ENCODE results near the gene TEX261.

DNA sequence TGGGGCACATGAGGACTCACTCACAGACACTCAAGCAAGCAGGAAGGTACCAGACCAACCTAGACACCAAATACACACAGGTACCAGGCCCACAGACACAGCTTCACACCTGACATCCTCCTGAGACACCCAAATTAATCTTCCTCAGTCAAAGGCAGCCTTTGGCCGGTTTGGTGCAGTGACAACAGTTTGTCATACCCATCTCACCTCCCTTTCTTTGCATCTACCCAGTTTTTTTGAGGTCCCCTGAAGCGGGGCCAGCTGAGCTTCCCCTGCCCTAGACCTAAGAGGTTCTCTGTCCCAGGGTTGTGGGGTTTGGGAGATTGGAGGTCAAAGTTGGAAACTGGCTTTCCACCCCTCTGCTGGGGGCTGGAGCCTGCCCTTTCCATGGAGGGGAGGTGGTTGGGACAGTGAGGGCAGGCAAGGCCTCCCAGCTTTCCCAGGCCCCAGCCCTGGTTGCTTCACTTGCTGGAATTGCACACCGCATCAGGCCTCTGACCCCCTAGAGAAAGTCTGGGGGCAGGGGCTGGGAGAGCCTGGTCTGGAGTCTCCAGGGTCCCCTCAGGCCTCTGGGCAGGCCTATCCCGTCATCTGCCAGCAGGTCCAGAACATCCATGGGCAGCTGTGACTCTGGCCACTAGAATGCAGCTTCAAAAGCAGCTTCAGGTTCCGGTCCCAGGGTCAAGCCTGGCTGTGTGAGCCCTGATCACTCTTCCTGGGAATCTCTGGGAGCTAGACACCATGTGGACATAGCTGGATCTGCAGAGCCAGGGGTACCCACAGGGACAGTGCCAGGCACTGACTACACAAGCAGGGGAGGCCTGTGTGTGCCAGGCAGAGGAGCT, 12.5 kb upstream of the TEX261 start:
- TF ChIP-seq STAT1 (IDR thresholded peaks at IDR 0.05; ENCODE audit: unreplicated experiment): no peak
- TF ChIP-seq, protein P1, sequence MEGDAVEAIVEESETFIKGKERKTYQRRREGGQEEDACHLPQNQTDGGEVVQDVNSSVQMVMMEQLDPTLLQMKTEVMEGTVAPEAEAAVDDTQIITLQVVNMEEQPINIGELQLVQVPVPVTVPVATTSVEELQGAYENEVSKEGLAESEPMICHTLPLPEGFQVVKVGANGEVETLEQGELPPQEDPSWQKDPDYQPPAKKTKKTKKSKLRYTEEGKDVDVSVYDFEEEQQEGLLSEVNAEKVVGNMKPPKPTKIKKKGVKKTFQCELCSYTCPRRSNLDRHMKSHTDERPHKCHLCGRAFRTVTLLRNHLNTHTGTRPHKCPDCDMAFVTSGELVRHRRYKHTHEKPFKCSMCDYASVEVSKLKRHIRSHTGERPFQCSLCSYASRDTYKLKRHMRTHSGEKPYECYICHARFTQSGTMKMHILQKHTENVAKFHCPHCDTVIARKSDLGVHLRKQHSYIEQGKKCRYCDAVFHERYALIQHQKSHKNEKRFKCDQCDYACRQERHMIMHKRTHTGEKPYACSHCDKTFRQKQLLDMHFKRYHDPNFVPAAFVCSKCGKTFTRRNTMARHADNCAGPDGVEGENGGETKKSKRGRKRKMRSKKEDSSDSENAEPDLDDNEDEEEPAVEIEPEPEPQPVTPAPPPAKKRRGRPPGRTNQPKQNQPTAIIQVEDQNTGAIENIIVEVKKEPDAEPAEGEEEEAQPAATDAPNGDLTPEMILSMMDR (conservative IDR thresholded peaks at IDR 0.05; ENCODE audit: low read depth in 2 of 2): no peak
- TF ChIP-seq POLR2AphosphoS5 (IDR thresholded peaks at IDR 0.05; ENCODE audit: low read depth): no peak
- TF ChIP-seq, protein P2, sequence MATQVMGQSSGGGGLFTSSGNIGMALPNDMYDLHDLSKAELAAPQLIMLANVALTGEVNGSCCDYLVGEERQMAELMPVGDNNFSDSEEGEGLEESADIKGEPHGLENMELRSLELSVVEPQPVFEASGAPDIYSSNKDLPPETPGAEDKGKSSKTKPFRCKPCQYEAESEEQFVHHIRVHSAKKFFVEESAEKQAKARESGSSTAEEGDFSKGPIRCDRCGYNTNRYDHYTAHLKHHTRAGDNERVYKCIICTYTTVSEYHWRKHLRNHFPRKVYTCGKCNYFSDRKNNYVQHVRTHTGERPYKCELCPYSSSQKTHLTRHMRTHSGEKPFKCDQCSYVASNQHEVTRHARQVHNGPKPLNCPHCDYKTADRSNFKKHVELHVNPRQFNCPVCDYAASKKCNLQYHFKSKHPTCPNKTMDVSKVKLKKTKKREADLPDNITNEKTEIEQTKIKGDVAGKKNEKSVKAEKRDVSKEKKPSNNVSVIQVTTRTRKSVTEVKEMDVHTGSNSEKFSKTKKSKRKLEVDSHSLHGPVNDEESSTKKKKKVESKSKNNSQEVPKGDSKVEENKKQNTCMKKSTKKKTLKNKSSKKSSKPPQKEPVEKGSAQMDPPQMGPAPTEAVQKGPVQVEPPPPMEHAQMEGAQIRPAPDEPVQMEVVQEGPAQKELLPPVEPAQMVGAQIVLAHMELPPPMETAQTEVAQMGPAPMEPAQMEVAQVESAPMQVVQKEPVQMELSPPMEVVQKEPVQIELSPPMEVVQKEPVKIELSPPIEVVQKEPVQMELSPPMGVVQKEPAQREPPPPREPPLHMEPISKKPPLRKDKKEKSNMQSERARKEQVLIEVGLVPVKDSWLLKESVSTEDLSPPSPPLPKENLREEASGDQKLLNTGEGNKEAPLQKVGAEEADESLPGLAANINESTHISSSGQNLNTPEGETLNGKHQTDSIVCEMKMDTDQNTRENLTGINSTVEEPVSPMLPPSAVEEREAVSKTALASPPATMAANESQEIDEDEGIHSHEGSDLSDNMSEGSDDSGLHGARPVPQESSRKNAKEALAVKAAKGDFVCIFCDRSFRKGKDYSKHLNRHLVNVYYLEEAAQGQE (IDR thresholded peaks at IDR 0.05; ENCODE audit: unreplicated experiment): no peak
- TF ChIP-seq EZH2 (IDR thresholded peaks at IDR 0.05; ENCODE audit: low read depth, unreplicated experiment): no peak
- TF ChIP-seq EZH2phosphoT487 (IDR thresholded peaks at IDR 0.05; ENCODE audit: unreplicated experiment): no peak
- TF ChIP-seq, protein P3, sequence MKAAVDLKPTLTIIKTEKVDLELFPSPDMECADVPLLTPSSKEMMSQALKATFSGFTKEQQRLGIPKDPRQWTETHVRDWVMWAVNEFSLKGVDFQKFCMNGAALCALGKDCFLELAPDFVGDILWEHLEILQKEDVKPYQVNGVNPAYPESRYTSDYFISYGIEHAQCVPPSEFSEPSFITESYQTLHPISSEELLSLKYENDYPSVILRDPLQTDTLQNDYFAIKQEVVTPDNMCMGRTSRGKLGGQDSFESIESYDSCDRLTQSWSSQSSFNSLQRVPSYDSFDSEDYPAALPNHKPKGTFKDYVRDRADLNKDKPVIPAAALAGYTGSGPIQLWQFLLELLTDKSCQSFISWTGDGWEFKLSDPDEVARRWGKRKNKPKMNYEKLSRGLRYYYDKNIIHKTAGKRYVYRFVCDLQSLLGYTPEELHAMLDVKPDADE (IDR thresholded peaks at IDR 0.05): no peak
- no peak for TF ChIP-seq CREB1 (CRISPR knock-in tag; IDR thresholded peaks at IDR 0.05; ENCODE audit: low read depth)
- TF ChIP-seq ZNF331 (CRISPR knock-in tag; IDR thresholded peaks at IDR 0.05; ENCODE audit: low read depth): no peak
- TF ChIP-seq NANOG (IDR thresholded peaks at IDR 0.05; ENCODE audit: borderline replicate concordance): no peak
- no peak for TF ChIP-seq ZNF114 (CRISPR knock-in tag; IDR thresholded peaks at IDR 0.05)

Data from GM23338 (cell line).